CD4-positive, alpha-beta T cell treated with Interferon alpha-2 for 1 hour (primary cell): ENCODE data around the gene OLFM3.

ENCODE experiments used
- DNase-seq, 2 donors: peaks; one replicate each; pipeline ENCODE4 v3.0.0-alpha.2; 2020 to 2022

Gene OLFM3

GRCh38 chr1:101943237-101943636 lies 53.5 kb downstream of the OLFM3 start:
- DNase-seq: no peak

GRCh38 chr1:101942516-101943193 lies 54.1 kb downstream of the OLFM3 start:
- no peak for DNase-seq

GRCh38 chr1:101938681-101939080 lies 58.0 kb downstream of the OLFM3 start:
- no peak for DNase-seq

GRCh38 chr1:101929343-101929742 lies 67.4 kb downstream of the OLFM3 start:
- DNase-seq: no peak

- no peak for DNase-seq
Observed at GRCh38 chr1:101928829-101929228, 67.9 kb downstream of the OLFM3 start.

- no peak for DNase-seq
Observed at GRCh38 chr1:101924700-101925099, 72.0 kb downstream of the OLFM3 start.

- DNase-seq: no peak
Observed at GRCh38 chr1:101920577-101920976, 76.1 kb downstream of the OLFM3 start.

- DNase-seq: no peak
Observed at GRCh38 chr1:101918277-101918676, 78.4 kb downstream of the OLFM3 start.

- no peak for DNase-seq
Observed at GRCh38 chr1:101915597-101915996, 81.1 kb downstream of the OLFM3 start.

GRCh38 chr1:101914473-101915242 lies 82.1 kb downstream of the OLFM3 start:
- no peak for DNase-seq

- no peak for DNase-seq
Observed at GRCh38 chr1:101911894-101912293, 84.8 kb downstream of the OLFM3 start.

GRCh38 chr1:101908980-101909379 lies 87.7 kb downstream of the OLFM3 start:
- DNase-seq: no peak

- DNase-seq: no peak
Observed at GRCh38 chr1:101907264-101907663, 89.5 kb downstream of the OLFM3 start.

GRCh38 chr1:101905283-101905835 lies 91.4 kb downstream of the OLFM3 start:
- DNase-seq: no peak

- DNase-seq: no peak
Observed at GRCh38 chr1:101902199-101902598, 94.5 kb downstream of the OLFM3 start.

GRCh38 chr1:101898137-101898536 lies 98.6 kb downstream of the OLFM3 start:
- DNase-seq: no peak

GRCh38 chr1:101884621-101885020 lies 112.1 kb downstream of the OLFM3 start:
- no peak for DNase-seq

GRCh38 chr1:101875891-101876290 lies 120.8 kb downstream of the OLFM3 start:
- DNase-seq: no peak

- DNase-seq: no peak
Observed at GRCh38 chr1:101873672-101874071, 123.1 kb downstream of the OLFM3 start.

- DNase-seq: no peak
Observed at GRCh38 chr1:101859941-101860340, 136.8 kb downstream of the OLFM3 start.

GRCh38 chr1:101854271-101854670 lies 142.5 kb downstream of the OLFM3 start:
- no peak for DNase-seq

GRCh38 chr1:101852936-101853335 lies 143.8 kb downstream of the OLFM3 start:
- no peak for DNase-seq

- DNase-seq: no peak
Observed at GRCh38 chr1:101849356-101849755, 147.4 kb downstream of the OLFM3 start.

- no peak for DNase-seq
Observed at GRCh38 chr1:101847626-101848025, 149.1 kb downstream of the OLFM3 start.
